ENCODE measurements around the gene FCF1. TPM values are rescaled to one million over a fixed set of nuclear protein-coding genes. Genes with fewer than 3 reads are reported as not detected.

FCF1 gene
- 51.4 and 63.4 TPM in 2 replicates for total RNA-seq (2014; rRNA removed; shearing (Covaris generic))

- peak; percentile 93 for DNase-seq (ENCODE audit: low spot score)
- in situ Hi-C loops (cut with HindIII; ENCODE audit: low sequenced_read_pairs): no loop called here
Observed at GRCh38 chr14:74712499-74713394, at the start of gene FCF1, which contains the start of gene AREL1. TSS of gene FCF1 (plus strand) at chr14:74713144. CDS start at chr14:74713198, 54 bp downstream. TSS of gene AREL1 (minus strand) at chr14:74713080. CDS start at chr14:74685615, 27,465 bp downstream.

GRCh38 chr14:74663884-74664283 is 49.1 kb upstream of the FCF1 start:
- DNase-seq (ENCODE audit: low spot score): peak; percentile 63
- in situ Hi-C loops (cut with HindIII; ENCODE audit: low sequenced_read_pairs): no loop called here

- DNase-seq (ENCODE audit: low spot score): no peak
- in situ Hi-C loops (cut with HindIII; ENCODE audit: low sequenced_read_pairs): no loop called here
Observed at GRCh38 chr14:74664717-74665116, 48.2 kb upstream of the FCF1 start.

GRCh38 chr14:74667758-74668157 is 45.2 kb upstream of the FCF1 start:
- no peak for DNase-seq (ENCODE audit: low spot score)
- in situ Hi-C loops (cut with HindIII; ENCODE audit: low sequenced_read_pairs): no loop called here

- in situ Hi-C loops (cut with HindIII; ENCODE audit: low sequenced_read_pairs): no loop called here
- no peak for DNase-seq (ENCODE audit: low spot score)
Observed at GRCh38 chr14:74669256-74669655, 43.7 kb upstream of the FCF1 start.

- in situ Hi-C loops (cut with HindIII; ENCODE audit: low sequenced_read_pairs): no loop called here
- DNase-seq (ENCODE audit: low spot score): no peak
Observed at GRCh38 chr14:74669846-74670245, 43.1 kb upstream of the FCF1 start.

GRCh38 chr14:74670726-74671411 is 42.1 kb upstream of the FCF1 start:
- no peak for DNase-seq (ENCODE audit: low spot score)
- in situ Hi-C loops (cut with HindIII; ENCODE audit: low sequenced_read_pairs): no loop called here

- in situ Hi-C loops (cut with HindIII; ENCODE audit: low sequenced_read_pairs): no loop called here
- DNase-seq (ENCODE audit: low spot score): no peak
Observed at GRCh38 chr14:74671789-74672188, 41.2 kb upstream of the FCF1 start.

GRCh38 chr14:74673768-74674167 is 39.2 kb upstream of the FCF1 start:
- in situ Hi-C loops (cut with HindIII; ENCODE audit: low sequenced_read_pairs): no loop called here
- DNase-seq (ENCODE audit: low spot score): no peak

- in situ Hi-C loops (cut with HindIII; ENCODE audit: low sequenced_read_pairs): no loop called here
- no peak for DNase-seq (ENCODE audit: low spot score)
Observed at GRCh38 chr14:74675219-74675618, 37.7 kb upstream of the FCF1 start.

- in situ Hi-C loops (cut with HindIII; ENCODE audit: low sequenced_read_pairs): no loop called here
Observed at GRCh38 chr14:74682169-74682952, 30.6 kb upstream of the FCF1 start.

GRCh38 chr14:74683406-74683805 is 29.5 kb upstream of the FCF1 start:
- in situ Hi-C loops (cut with HindIII; ENCODE audit: low sequenced_read_pairs): no loop called here
- DNase-seq (ENCODE audit: low spot score): no peak

More at GRCh38 chr14:74682169-74682952, 30.6 kb upstream of the FCF1 start:
- no peak for DNase-seq (ENCODE audit: low spot score)

GRCh38 chr14:74684434-74684833 is 28.5 kb upstream of the FCF1 start:
- in situ Hi-C loops (cut with HindIII; ENCODE audit: low sequenced_read_pairs): no loop called here
- DNase-seq (ENCODE audit: low spot score): no peak

- DNase-seq (ENCODE audit: low spot score): no peak
- in situ Hi-C loops (cut with HindIII; ENCODE audit: low sequenced_read_pairs): no loop called here
Observed at GRCh38 chr14:74685056-74685455, 27.9 kb upstream of the FCF1 start.

- in situ Hi-C loops (cut with HindIII; ENCODE audit: low sequenced_read_pairs): no loop called here
- DNase-seq (ENCODE audit: low spot score): no peak
Observed at GRCh38 chr14:74685921-74686678, 26.8 kb upstream of the FCF1 start.

- no peak for DNase-seq (ENCODE audit: low spot score)
- in situ Hi-C loops (cut with HindIII; ENCODE audit: low sequenced_read_pairs): no loop called here
Observed at GRCh38 chr14:74691456-74691855, 21.5 kb upstream of the FCF1 start.

GRCh38 chr14:74693191-74693590 is 19.8 kb upstream of the FCF1 start:
- in situ Hi-C loops (cut with HindIII; ENCODE audit: low sequenced_read_pairs): no loop called here
- DNase-seq (ENCODE audit: low spot score): no peak

GRCh38 chr14:74695406-74695805 is 17.5 kb upstream of the FCF1 start:
- in situ Hi-C loops (cut with HindIII; ENCODE audit: low sequenced_read_pairs): no loop called here
- no peak for DNase-seq (ENCODE audit: low spot score)

GRCh38 chr14:74697011-74697410 is 15.9 kb upstream of the FCF1 start:
- in situ Hi-C loops (cut with HindIII; ENCODE audit: low sequenced_read_pairs): no loop called here
- no peak for DNase-seq (ENCODE audit: low spot score)

All from G401 (cell line).